Neural crest cell (in vitro differentiated cells): ENCODE results near the gene NPTN. TPM values are rescaled to one million over a fixed set of nuclear protein-coding genes. Genes with fewer than 3 reads are reported as not detected.

Experiments
- DNase-seq: peaks from one replicate; pipeline ENCODE4 v3.0.0; 2021; ENCODE audit warnings: low read depth, mixed read lengths, low spot score
- H3K27ac Mint-ChIP-seq: one replicate; pipeline ENCODE4 v1.8.0; 2021; ENCODE audit warnings: mild to moderate bottlenecking, mixed read lengths; ENCODE audit not compliant: unreplicated experiment
- H3K27me3 Mint-ChIP-seq: 2 replicates; pipeline ENCODE4 v1.8.0; 2021; ENCODE audit warnings: low read depth, mild to moderate bottlenecking, mixed read lengths
- H3K36me3 Mint-ChIP-seq: 2 replicates; pipeline ENCODE4 v1.8.0; 2021; ENCODE audit warnings: low read depth, mild to moderate bottlenecking, mixed read lengths
- H3K4me1 Mint-ChIP-seq: 2 replicates; pipeline ENCODE4 v1.8.0; 2021; ENCODE audit warnings: mixed read lengths
- H3K4me3 Mint-ChIP-seq: one replicate; pipeline ENCODE4 v1.8.0; 2021; ENCODE audit warnings: mild to moderate bottlenecking, mixed read lengths
- H3K9me3 Mint-ChIP-seq: 2 replicates; pipeline ENCODE4 v1.8.0; 2021; ENCODE audit warnings: mixed read lengths
- CTCF ChIP-seq: fragments of 200-600 bp; sonication (generic); conservative IDR thresholded peaks from 2 replicates; pipeline ENCODE4 v1.5.0; 2021; ENCODE audit warnings: antibody characterized with exemption, mild to moderate bottlenecking
- total RNA-seq: library from RNA; stranded (reverse); gene quantifications from 2 replicates; pipeline ENCODE4 v1.2.1, GENCODE V29; 2021

Gene NPTN
- total RNA-seq, 1 donor from 2014 or later, result 54.9 TPM

DNA sequence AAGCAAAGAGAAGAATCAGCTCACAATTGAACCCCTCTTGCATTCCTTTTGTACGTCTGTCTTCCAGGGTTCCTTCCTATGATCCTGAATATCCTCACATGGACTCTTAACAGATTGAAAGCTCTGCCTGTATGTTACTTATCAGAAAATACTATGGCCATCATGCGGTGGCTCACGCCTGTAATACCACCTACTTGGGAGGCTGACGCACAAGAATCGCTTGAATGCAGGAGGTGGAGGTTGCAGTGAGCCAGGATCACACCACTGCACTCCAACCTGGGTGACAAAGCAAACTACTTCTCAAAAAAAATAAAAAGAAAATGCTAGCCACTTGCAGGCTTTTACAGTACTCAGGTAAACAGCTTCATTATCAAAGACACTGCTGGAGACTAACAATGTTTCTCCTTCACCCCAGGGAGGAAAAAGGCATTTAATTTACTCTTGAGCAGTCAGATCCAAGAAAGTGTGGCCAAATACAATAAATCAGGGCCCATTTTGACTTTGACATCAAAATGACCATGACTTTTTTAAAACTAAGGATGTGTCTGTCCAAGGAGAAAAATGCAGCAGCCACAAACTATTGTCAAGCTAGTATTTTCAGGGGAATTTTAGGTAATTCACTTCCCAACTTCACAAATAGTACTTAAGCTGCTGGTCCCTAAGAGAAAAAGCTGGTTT lies 27.3 kb downstream of the NPTN start:
- Mint-ChIP-seq H3K9me3 (no peaks in the 10 kb centered on the region), H3K27ac (no peak overlapping the region)

DNA sequence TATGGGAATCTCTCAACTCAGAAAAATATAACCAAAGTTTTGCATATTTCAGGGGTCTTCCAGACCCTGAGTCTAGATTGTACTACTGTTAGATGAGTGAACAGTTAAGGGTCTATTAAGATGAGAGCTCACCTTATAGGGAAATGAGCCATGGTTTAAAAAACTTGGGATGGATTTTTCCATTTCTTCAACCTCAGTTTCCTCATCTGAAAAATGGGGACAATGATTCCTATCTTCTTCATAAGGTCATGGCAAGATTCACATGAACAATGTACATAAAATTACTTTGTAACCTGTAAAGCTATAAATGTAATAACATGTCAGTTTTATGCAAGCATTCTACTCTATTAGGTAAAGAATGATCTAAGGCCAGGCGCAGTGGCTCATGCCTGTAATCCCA lies 28.7 kb downstream of the NPTN start:
- Mint-ChIP-seq H3K4me3 (no peak overlapping the region), H3K27me3 (no peaks in the 10 kb centered on the region), H3K9me3 (no peaks in the 10 kb centered on the region), H3K27ac (no peak overlapping the region), H3K36me3 (no peaks in the 10 kb centered on the region), H3K4me1 (no peaks in the 10 kb centered on the region)
- no peak for TF ChIP-seq CTCF
- no peak for DNase-seq

More for the DNA sequence above, 27.3 kb downstream of the NPTN start:
- H3K36me3 Mint-ChIP-seq, result no peaks in the 10 kb centered on the region
- H3K4me1 Mint-ChIP-seq, result no peaks in the 10 kb centered on the region
- TF ChIP-seq CTCF, result no peak
- no peak overlapping the region for H3K4me3 Mint-ChIP-seq
- no peak for DNase-seq
- H3K27me3 Mint-ChIP-seq, result no peaks in the 10 kb centered on the region

GRCh38 chr15:73602992-73603391 lies 30.2 kb downstream of the NPTN start:
- no peaks in the 10 kb centered on the region for H3K36me3 Mint-ChIP-seq
- no peak overlapping the region for H3K27ac Mint-ChIP-seq
- peaks cover 10% of the 10 kb centered on the region for H3K4me1 Mint-ChIP-seq

DNA sequence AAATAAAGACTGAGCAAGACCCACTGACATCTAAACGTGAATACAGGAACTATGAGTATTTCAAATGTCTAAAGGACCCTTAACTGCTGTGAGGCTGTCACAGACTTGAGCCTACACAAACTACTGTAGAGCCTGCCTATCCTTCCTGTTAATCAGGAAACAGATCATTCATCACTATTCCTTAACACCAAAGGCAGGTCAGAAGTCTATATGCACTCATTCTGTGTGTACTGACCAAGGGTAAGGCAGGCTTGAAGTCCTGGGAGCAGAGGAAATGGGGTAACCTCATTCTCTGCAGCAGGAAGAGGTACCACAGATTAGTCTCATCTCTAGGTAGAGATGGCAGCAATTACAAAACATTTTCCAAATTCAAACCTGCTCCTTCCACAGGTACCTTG lies 30.7 kb downstream of the NPTN start:
- no peak for TF ChIP-seq CTCF
- H3K4me3 Mint-ChIP-seq, result no peak overlapping the region
- no peak for DNase-seq
- peaks cover 15% of the 10 kb centered on the region for H3K4me1 Mint-ChIP-seq
- no peaks in the 10 kb centered on the region for H3K36me3 Mint-ChIP-seq
- no peaks in the 10 kb centered on the region for H3K9me3 Mint-ChIP-seq
- H3K27me3 Mint-ChIP-seq, result no peaks in the 10 kb centered on the region
- no peak overlapping the region for H3K27ac Mint-ChIP-seq

More at GRCh38 chr15:73602992-73603391, 30.2 kb downstream of the NPTN start:
- DNase-seq, result no peak
- Mint-ChIP-seq H3K27me3 (no peaks in the 10 kb centered on the region), H3K9me3 (no peaks in the 10 kb centered on the region), H3K4me3 (no peak overlapping the region)
- no peak for TF ChIP-seq CTCF

DNA sequence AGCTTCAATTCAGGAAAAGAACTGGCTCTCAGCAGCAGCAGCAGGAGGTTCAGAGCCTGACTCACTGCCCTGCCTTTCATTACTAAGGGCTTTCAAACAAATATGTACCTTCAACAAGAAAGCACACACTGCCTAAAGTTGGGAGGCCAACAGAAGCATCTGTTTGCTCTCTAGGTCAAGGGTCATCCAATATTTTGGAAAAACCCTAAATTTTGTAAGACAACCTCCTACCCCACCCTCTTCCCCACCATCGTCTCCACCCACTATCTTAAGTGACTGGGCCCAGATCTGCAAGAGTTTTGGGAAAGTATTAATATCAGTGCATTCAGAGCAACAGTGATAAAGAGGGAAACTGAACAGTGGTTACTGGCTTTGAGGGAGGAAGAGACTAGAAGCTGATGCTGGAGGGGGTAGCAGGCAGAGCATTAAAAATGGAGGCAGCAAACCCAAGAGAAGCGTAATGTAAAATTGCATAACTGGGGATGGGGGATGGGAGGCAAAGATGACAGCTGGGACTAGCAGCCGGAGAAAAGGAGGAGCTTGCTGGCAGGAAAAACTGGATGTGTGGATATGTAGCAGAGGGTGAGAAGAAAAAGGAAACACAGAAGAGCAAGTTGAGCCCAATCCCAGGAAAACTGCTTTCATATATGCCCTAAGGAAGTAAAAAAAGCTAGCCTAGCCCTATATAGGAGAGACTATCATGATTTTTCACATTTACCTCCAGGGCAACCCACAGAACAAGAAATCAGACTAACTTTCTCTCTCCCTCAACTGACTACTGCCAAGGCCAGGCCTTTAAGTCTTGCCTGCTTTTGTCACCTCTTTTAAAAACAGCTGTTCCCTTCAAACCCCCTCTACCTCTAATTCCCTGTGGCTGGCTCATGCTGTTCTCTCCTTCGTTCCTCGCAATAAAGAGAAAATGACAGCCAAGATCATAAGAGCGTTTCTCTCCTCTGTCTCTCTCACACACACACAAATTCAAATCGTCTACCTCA lies 31.4 kb downstream of the NPTN start:
- H3K9me3 Mint-ChIP-seq, result no peaks in the 10 kb centered on the region
- no peak for TF ChIP-seq CTCF
- H3K27me3 Mint-ChIP-seq, result no peaks in the 10 kb centered on the region
- no peak overlapping the region for H3K27ac Mint-ChIP-seq
- no peaks in the 10 kb centered on the region for H3K36me3 Mint-ChIP-seq
- DNase-seq, result no peak
- H3K4me1 Mint-ChIP-seq, result peaks cover 20% of the 10 kb centered on the region
- H3K4me3 Mint-ChIP-seq, result no peak overlapping the region
